Activated B cell treated with CpG ODN at 0.5 μM for 24 hours (primary cell): ENCODE data around the gene PNO1. TPM values are rescaled to one million over a fixed set of nuclear protein-coding genes. Genes with fewer than 3 reads are reported as not detected.

Experiments
- ATAC-seq: fragments of 200-7000 bp; cut with Tn5 transposase; one replicate; pipeline ENCODE4 v1.10.0; 2021; ENCODE audit warnings: low read depth, mild to moderate bottlenecking, moderate library complexity
- CTCF ChIA-PET: fragments of 350-600 bp; sonication (Branson Sonifier 250); formaldehyde crosslinking; loops from one replicate; lab custom pipeline; 2021; ENCODE audit warnings: antibody characterized with exemption; lab: Charles Lee
- POLR2A ChIA-PET: fragments of 350-600 bp; sonication (Branson Sonifier 250); formaldehyde crosslinking; loops from one replicate; lab custom pipeline; 2021; ENCODE audit warnings: antibody characterized with exemption; lab: Charles Lee
- DNase-seq: peaks from one replicate; pipeline ENCODE4 v3.0.0; 2022
- H3K27ac Mint-ChIP-seq: one replicate; pipeline ENCODE4 v1.8.0; 2020; ENCODE audit warnings: mixed read lengths
- H3K27me3 Mint-ChIP-seq: one replicate; pipeline ENCODE4 v1.8.0; 2021; ENCODE audit warnings: mixed read lengths
- H3K36me3 Mint-ChIP-seq: one replicate; pipeline ENCODE4 v1.8.0; 2021; ENCODE audit warnings: low read depth, mixed read lengths
- H3K4me1 Mint-ChIP-seq: one replicate; pipeline ENCODE4 v1.8.0; 2021; ENCODE audit warnings: mixed read lengths
- H3K4me3 Mint-ChIP-seq: one replicate; pipeline ENCODE4 v1.8.0; 2020; ENCODE audit warnings: mild to moderate bottlenecking, mixed read lengths
- H3K9me3 Mint-ChIP-seq: one replicate; pipeline ENCODE4 v1.8.0; 2020; ENCODE audit warnings: mixed read lengths
- intact Hi-C: fragments of 100-400 bp; cut with micrococcal nuclease; formaldehyde crosslinking; loops from one replicate; pipeline ENCODE4 v1.15.1; 2024
- total RNA-seq: library from RNA; stranded (reverse); gene quantifications from 2 replicates; pipeline ENCODE4 v1.2.3, GENCODE V29; 2022
- TF ChIP-seq, protein P1 (sequence below): fragments of 200-600 bp; IDR thresholded peaks from one replicate; pipeline ENCODE4 v1.8.0; 2022; ENCODE audit warnings: antibody characterized with exemption, mild to moderate bottlenecking

The PNO1 gene
- total RNA-seq, 1 donor from 2014 or later: 24.9 TPM

DNA sequence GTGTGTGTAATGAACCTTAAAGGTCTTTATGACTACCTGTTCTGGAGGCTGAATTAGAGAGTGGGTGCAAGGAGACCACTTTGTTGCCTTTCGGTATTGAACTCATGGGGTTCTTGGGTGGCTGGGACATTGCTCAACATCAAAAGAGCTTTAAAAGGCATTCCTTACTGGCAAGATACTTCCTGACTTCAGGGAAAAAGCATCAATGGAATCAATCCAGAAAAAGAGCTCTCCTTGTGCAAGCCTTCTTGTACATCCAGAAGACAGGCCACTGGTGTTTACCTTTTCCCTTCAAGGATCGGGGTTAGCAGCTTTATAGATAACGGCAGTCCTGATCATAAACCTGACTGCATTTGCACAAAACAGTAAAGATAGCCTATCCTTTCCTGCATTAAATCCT lies 9.5 kb downstream of the PNO1 start:
- no peaks in the 10 kb centered on the region for H3K9me3 Mint-ChIP-seq
- TF ChIP-seq, protein P1, sequence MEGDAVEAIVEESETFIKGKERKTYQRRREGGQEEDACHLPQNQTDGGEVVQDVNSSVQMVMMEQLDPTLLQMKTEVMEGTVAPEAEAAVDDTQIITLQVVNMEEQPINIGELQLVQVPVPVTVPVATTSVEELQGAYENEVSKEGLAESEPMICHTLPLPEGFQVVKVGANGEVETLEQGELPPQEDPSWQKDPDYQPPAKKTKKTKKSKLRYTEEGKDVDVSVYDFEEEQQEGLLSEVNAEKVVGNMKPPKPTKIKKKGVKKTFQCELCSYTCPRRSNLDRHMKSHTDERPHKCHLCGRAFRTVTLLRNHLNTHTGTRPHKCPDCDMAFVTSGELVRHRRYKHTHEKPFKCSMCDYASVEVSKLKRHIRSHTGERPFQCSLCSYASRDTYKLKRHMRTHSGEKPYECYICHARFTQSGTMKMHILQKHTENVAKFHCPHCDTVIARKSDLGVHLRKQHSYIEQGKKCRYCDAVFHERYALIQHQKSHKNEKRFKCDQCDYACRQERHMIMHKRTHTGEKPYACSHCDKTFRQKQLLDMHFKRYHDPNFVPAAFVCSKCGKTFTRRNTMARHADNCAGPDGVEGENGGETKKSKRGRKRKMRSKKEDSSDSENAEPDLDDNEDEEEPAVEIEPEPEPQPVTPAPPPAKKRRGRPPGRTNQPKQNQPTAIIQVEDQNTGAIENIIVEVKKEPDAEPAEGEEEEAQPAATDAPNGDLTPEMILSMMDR: no peak
- POLR2A ChIA-PET: interaction anchor here (0.6 kb wide), 1 partner anchor 112 kb away, joined by 4 read pairs; no protein-coding TSS in a partner anchor
- CTCF ChIA-PET: interaction anchor here (0.5 kb wide), 1 partner anchor 82 kb away, joined by 3 read pairs; no protein-coding TSS in a partner anchor
- H3K27ac Mint-ChIP-seq: no peak overlapping the region
- H3K4me3 Mint-ChIP-seq: no peak overlapping the region
- intact Hi-C loops: no loop called here
- H3K27me3 Mint-ChIP-seq: no peaks in the 10 kb centered on the region
- peaks cover 61% of the 10 kb centered on the region for H3K36me3 Mint-ChIP-seq
- peaks cover under 1% of the 10 kb centered on the region for H3K4me1 Mint-ChIP-seq
- ATAC-seq (no peak), DNase-seq (no peak)

DNA sequence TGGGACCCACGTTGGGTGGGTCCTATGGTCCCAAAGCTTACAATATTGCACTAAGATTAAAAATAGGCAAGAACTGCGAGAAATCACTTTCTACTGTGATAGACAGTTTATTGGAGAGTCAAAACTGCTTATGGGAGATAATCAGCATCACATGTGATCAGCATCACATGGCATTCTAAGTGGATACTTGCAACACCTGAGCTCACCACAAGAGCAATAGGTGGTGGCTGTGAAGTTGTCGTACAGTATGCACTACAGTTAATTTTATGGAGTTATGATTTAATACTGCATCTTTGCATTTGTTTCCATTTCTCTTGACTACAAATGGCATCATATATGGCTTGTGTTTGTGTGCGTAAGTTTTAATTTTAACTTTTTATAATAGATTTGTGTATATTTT lies 11.6 kb downstream of the PNO1 start:
- CTCF ChIA-PET: interaction anchor here (2.7 kb wide), 1 partner anchor 27 kb away, joined by 8 read pairs; no protein-coding TSS in a partner anchor
- H3K4me3 Mint-ChIP-seq: no peak overlapping the region
- H3K27ac Mint-ChIP-seq: no peak overlapping the region
- DNase-seq (no peak), ATAC-seq (no peak)
- TF ChIP-seq, protein P1: no peak
- H3K9me3 Mint-ChIP-seq: no peaks in the 10 kb centered on the region
- POLR2A ChIA-PET: no interaction called here
- H3K36me3 Mint-ChIP-seq: peaks cover 50% of the 10 kb centered on the region
- peaks cover 16% of the 10 kb centered on the region for H3K4me1 Mint-ChIP-seq
- intact Hi-C loops: no loop called here
- no peaks in the 10 kb centered on the region for H3K27me3 Mint-ChIP-seq

DNA sequence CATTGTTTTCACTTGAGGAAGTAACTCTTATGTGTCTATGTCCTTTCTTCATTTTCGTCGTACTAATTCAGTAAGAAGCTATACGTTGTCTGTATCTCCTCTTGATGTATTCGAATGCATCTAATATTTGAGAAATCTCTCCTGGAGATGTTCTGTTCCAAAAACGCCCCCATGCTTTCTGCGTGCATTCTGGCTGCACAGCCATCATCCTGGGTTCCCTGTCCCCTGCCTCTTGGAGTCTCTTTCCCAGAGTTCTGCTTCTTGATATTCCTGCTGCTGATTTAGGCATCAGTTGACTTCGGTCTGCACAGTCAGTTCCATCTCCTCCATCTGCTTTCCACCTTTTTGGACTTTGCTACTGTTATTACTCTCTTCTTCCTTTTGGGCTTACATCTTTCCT lies 13.5 kb downstream of the PNO1 start:
- H3K36me3 Mint-ChIP-seq: peaks cover 51% of the 10 kb centered on the region
- peaks cover 19% of the 10 kb centered on the region for H3K4me1 Mint-ChIP-seq
- no peak overlapping the region for H3K27ac Mint-ChIP-seq
- no peaks in the 10 kb centered on the region for H3K9me3 Mint-ChIP-seq
- no peak overlapping the region for H3K4me3 Mint-ChIP-seq
- POLR2A ChIA-PET: no interaction called here
- CTCF ChIA-PET: no interaction called here
- no peak for ATAC-seq
- no peaks in the 10 kb centered on the region for H3K27me3 Mint-ChIP-seq
- intact Hi-C loops: no loop called here
- no peak for DNase-seq
- TF ChIP-seq, protein P1: no peak

DNA sequence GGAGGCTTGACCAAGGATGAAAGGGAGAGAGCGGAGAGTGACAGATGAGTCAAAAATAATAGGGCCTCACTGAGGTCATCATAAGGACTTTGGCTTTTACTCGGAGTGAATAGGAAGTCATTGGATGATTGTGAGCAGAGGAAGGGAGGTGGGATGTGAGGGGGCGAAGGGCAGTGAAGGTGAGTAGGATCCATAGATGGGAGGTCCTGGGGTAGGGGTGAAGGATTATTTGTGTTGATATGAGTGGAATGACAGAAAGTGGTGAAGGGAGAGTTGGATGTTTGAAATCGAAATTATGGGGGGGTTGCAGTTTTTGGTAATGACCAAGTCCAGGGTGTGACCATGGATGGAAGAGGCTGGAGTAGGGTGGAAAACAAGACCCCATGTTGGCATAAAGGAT lies 14.0 kb downstream of the PNO1 start:
- Mint-ChIP-seq H3K4me1 (peaks cover 23% of the 10 kb centered on the region), H3K27ac (no peak overlapping the region), H3K9me3 (no peaks in the 10 kb centered on the region), H3K36me3 (peaks cover 47% of the 10 kb centered on the region), H3K4me3 (no peak overlapping the region), H3K27me3 (no peaks in the 10 kb centered on the region)
- TF ChIP-seq, protein P1: no peak
- ChIA-PET CTCF (no interaction called here), POLR2A (no interaction called here)
- DNase-seq (no peak), ATAC-seq (no peak)
- intact Hi-C loops: loop anchor here (2.0 kb wide), 2 partner anchors 15 kb away; partner anchors contain the start of gene PNO1

DNA sequence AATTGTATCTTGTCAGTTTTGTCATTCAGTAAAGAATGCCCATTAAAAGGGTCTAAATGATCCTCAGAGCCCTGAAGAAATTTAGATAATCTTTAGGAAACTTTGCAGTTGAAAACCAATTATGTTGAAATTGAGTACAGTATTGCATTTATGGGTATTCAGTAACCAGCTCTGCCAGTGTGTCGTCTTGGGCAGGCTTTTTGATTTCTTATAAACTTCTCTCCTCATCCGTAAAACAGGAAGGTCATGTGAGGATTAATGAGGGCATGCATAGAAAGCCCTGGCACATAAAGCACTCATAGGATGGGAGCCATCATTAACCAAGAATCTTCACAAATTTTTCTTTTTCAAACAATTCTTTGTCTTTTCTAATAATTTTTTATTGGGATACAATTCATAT lies 14.8 kb downstream of the PNO1 start:
- TF ChIP-seq, protein P1: no peak
- H3K27ac Mint-ChIP-seq: no peak overlapping the region
- no peak for ATAC-seq
- ChIA-PET CTCF (no interaction called here), POLR2A (no interaction called here)
- no peak overlapping the region for H3K4me3 Mint-ChIP-seq
- no peaks in the 10 kb centered on the region for H3K9me3 Mint-ChIP-seq
- H3K27me3 Mint-ChIP-seq: no peaks in the 10 kb centered on the region
- DNase-seq: no peak
- peaks cover 31% of the 10 kb centered on the region for H3K4me1 Mint-ChIP-seq
- intact Hi-C loops: loop anchor here (2.0 kb wide), 2 partner anchors 14 to 16 kb away; partner anchors contain the start of gene PNO1
- peaks cover 46% of the 10 kb centered on the region for H3K36me3 Mint-ChIP-seq
